Muscle layer of duodenum (tissue), 2 donors: ENCODE results near the gene CTSD.

Experiments used
- H3K27ac ChIP-seq: one replicate; pipeline ENCODE4 v1.7.0; 2013; ENCODE audit warnings: mild to moderate bottlenecking, low read length
- H3K27me3 ChIP-seq: one replicate; pipeline ENCODE4 v1.7.0; 2013; ENCODE audit warnings: low read depth, mild to moderate bottlenecking, control low read depth, low read length
- H3K36me3 ChIP-seq, 2 donors: one replicate each; pipeline ENCODE4 v1.7.0; 2013; ENCODE audit warnings: low read length in 2 of 2, control low read depth in 1 of 2, mild to moderate bottlenecking in 1 of 2; ENCODE audit not compliant: insufficient read depth in 2 of 2, control insufficient read depth in 1 of 2
- H3K4me1 ChIP-seq, 2 donors: one replicate each; pipeline ENCODE4 v1.7.0; 2013; ENCODE audit warnings: low read length in 2 of 2, mild to moderate bottlenecking in 2 of 2, control low read depth in 1 of 2, moderate library complexity in 1 of 2; ENCODE audit not compliant: insufficient read depth in 2 of 2, control insufficient read depth in 1 of 2
- H3K4me3 ChIP-seq, 2 donors: one replicate each; pipeline ENCODE4 v1.7.0; 2013; ENCODE audit warnings: low read length in 2 of 2, low read depth in 1 of 2, mild to moderate bottlenecking in 1 of 2
- H3K9me3 ChIP-seq, 2 donors: one replicate each; pipeline ENCODE4 v1.7.0; 2013; ENCODE audit warnings: low read length in 2 of 2, control low read depth in 1 of 2, mild to moderate bottlenecking in 1 of 2; ENCODE audit not compliant: control insufficient read depth in 1 of 2
- donor health status: healthy.

The CTSD gene

GRCh38 chr11:1728931-1729691 lies 34.6 kb downstream of the CTSD start:
- H3K36me3 ChIP-seq: no peaks in the 10 kb centered on the region
- no peaks in the 10 kb centered on the region for H3K9me3 ChIP-seq
- H3K4me1 ChIP-seq: no peaks in the 10 kb centered on the region
- no peak overlapping the region for H3K4me3 ChIP-seq
- peaks cover 22% of the 10 kb centered on the region for H3K27me3 ChIP-seq
- H3K27ac ChIP-seq: no peak overlapping the region

- Histone ChIP-seq H3K36me3 (no peaks in the 10 kb centered on the region), H3K4me3 (no peak overlapping the region), H3K27ac (no peak overlapping the region), H3K27me3 (peaks cover 18% of the 10 kb centered on the region), H3K4me1 (no peaks in the 10 kb centered on the region), H3K9me3 (no peaks in the 10 kb centered on the region)
Measured at GRCh38 chr11:1728301-1728700, 35.4 kb downstream of the CTSD start.

GRCh38 chr11:1727861-1728260 lies 35.9 kb downstream of the CTSD start:
- H3K36me3 ChIP-seq: no peaks in the 10 kb centered on the region
- H3K4me3 ChIP-seq: no peak overlapping the region
- no peak overlapping the region for H3K27ac ChIP-seq
- H3K4me1 ChIP-seq: no peaks in the 10 kb centered on the region
- no peaks in the 10 kb centered on the region for H3K9me3 ChIP-seq
- peaks cover 18% of the 10 kb centered on the region for H3K27me3 ChIP-seq

- Histone ChIP-seq H3K9me3 (no peaks in the 10 kb centered on the region), H3K4me3 (no peak overlapping the region), H3K27me3 (peaks cover 18% of the 10 kb centered on the region)
Measured at GRCh38 chr11:1727096-1727690, 36.5 kb downstream of the CTSD start.

GRCh38 chr11:1719781-1720180 lies 43.9 kb downstream of the CTSD start:
- H3K4me3 ChIP-seq: no peak overlapping the region
- H3K36me3 ChIP-seq: no peaks in the 10 kb centered on the region
- no peaks in the 10 kb centered on the region for H3K9me3 ChIP-seq
- no peaks in the 10 kb centered on the region for H3K27me3 ChIP-seq
- H3K4me1 ChIP-seq: no peaks in the 10 kb centered on the region
- H3K27ac ChIP-seq: no peak overlapping the region

More at GRCh38 chr11:1727096-1727690, 36.5 kb downstream of the CTSD start:
- Histone ChIP-seq H3K36me3 (no peaks in the 10 kb centered on the region), H3K4me1 (no peaks in the 10 kb centered on the region), H3K27ac (no peak overlapping the region)

GRCh38 chr11:1718326-1718725 lies 45.4 kb downstream of the CTSD start:
- Histone ChIP-seq H3K4me3 (no peak overlapping the region), H3K27me3 (no peaks in the 10 kb centered on the region), H3K4me1 (no peaks in the 10 kb centered on the region), H3K36me3 (no peaks in the 10 kb centered on the region), H3K27ac (no peak overlapping the region), H3K9me3 (no peaks in the 10 kb centered on the region)

GRCh38 chr11:1717745-1718144 lies 46.0 kb downstream of the CTSD start:
- Histone ChIP-seq H3K9me3 (no peaks in the 10 kb centered on the region), H3K4me1 (no peaks in the 10 kb centered on the region), H3K27me3 (no peaks in the 10 kb centered on the region), H3K4me3 (no peak overlapping the region), H3K27ac (no peak overlapping the region), H3K36me3 (no peaks in the 10 kb centered on the region)

- no peak overlapping the region for H3K4me3 ChIP-seq
- no peaks in the 10 kb centered on the region for H3K9me3 ChIP-seq
- H3K27ac ChIP-seq: no peak overlapping the region
- no peaks in the 10 kb centered on the region for H3K4me1 ChIP-seq
- H3K36me3 ChIP-seq: no peaks in the 10 kb centered on the region
- no peaks in the 10 kb centered on the region for H3K27me3 ChIP-seq
Measured at GRCh38 chr11:1714908-1715885, 48.5 kb downstream of the CTSD start.

- H3K4me1 ChIP-seq: no peaks in the 10 kb centered on the region
- no peak overlapping the region for H3K27ac ChIP-seq
- no peaks in the 10 kb centered on the region for H3K27me3 ChIP-seq
- no peaks in the 10 kb centered on the region for H3K36me3 ChIP-seq
- no peaks in the 10 kb centered on the region for H3K9me3 ChIP-seq
- H3K4me3 ChIP-seq: no peak overlapping the region
Measured at GRCh38 chr11:1708716-1709115, 55.0 kb downstream of the CTSD start.

GRCh38 chr11:1707751-1708150 lies 56.0 kb downstream of the CTSD start:
- Histone ChIP-seq H3K4me3 (no peak overlapping the region), H3K9me3 (no peaks in the 10 kb centered on the region), H3K27ac (no peak overlapping the region), H3K4me1 (no peaks in the 10 kb centered on the region), H3K36me3 (no peaks in the 10 kb centered on the region), H3K27me3 (no peaks in the 10 kb centered on the region)
